K562 (cell line): ENCODE results near the gene HES3. TPM values are rescaled to one million over a fixed set of nuclear protein-coding genes. Genes with fewer than 3 reads are reported as not detected.

Experiments used
- CREM ChIP-seq: IDR thresholded peaks from 2 replicates; pipeline ENCODE4 v1.6.1; 2014; ENCODE audit warnings: antibody characterized with exemption, low read depth
- DMBX1 ChIP-seq: fragments of 250-450 bp; sonication (Bioruptor Pico); IDR thresholded peaks from 2 replicates; pipeline ENCODE4 v1.8.0; 2022; ENCODE audit warnings: inconsistent platforms, mild to moderate bottlenecking, moderate library complexity, borderline replicate concordance
- HDAC8 ChIP-seq: fragments of 450-650 bp; IDR thresholded peaks from 2 replicates; pipeline ENCODE4 v1.6.1; 2016; ENCODE audit warnings: mild to moderate bottlenecking, missing genetic modification characterization, moderate library complexity, missing compliant biosample characterization
- KLF6 ChIP-seq: fragments of 250-450 bp; sonication (Bioruptor Pico); IDR thresholded peaks from 2 replicates; pipeline ENCODE4 v1.4.0; 2020; ENCODE audit warnings: mild to moderate bottlenecking, moderate library complexity, borderline replicate concordance
- MAFG ChIP-seq: fragments of 450-650 bp; conservative IDR thresholded peaks from 2 replicates; pipeline ENCODE4 v1.6.1; 2016; ENCODE audit warnings: missing genetic modification characterization, missing compliant biosample characterization
- PCBP2 ChIP-seq: fragments of 200-400 bp; formaldehyde crosslinking; IDR thresholded peaks from 2 replicates; pipeline ENCODE4 v1.6.1; 2018; ENCODE audit warnings: low read length, low read depth, mild to moderate bottlenecking, moderate library complexity; ENCODE audit not compliant: poor library complexity, severe bottlenecking
- SP1 ChIP-seq: sonication (generic); formaldehyde crosslinking; IDR thresholded peaks from 2 replicates; pipeline ENCODE4 v1.8.1; 2022; ENCODE audit warnings: mild to moderate bottlenecking, missing genetic modification reagents
- TAF1 ChIP-seq: IDR thresholded peaks from 2 replicates; pipeline ENCODE4 v1.6.1; 2011; ENCODE audit warnings: mild to moderate bottlenecking, low read length, moderate library complexity; ENCODE audit not compliant: insufficient read depth, control insufficient read depth, severe bottlenecking; ENCODE audit errors: extremely low read depth
- TGIF2 ChIP-seq: sonication (generic); formaldehyde crosslinking; IDR thresholded peaks from 2 replicates; pipeline ENCODE4 v1.8.1; 2022; ENCODE audit warnings: mild to moderate bottlenecking, missing genetic modification reagents, moderate library complexity
- ZSCAN29 ChIP-seq: fragments of 450-650 bp; IDR thresholded peaks from 2 replicates; pipeline ENCODE4 v1.6.1; 2017
- polyA plus RNA-seq, 8 experiments: library from polyadenylated mRNA; depleted of rRNA in 4 of 8; stranded (reverse) in 5 of 8; unstranded in 3 of 8; fragments of >200 nt; fragmentation: Nextera tagmentation in 2 of 8; fragmentation: Illumina TruSeq in 1 of 8; extraction: Ambion mirVana in 2 of 8; extraction: Trizol in 1 of 8; gene quantifications; 2 replicates each; pipeline versions ENCODE4 v1.2.1 to v1.2.3, GENCODE V29; 2011 to 2014; ENCODE audit warnings: inconsistent platforms in 1 of 8, missing spikeins in 1 of 8
- total RNA-seq, 7 experiments: library from RNA; depleted of rRNA in 6 of 7; stranded (reverse); fragments of >200 nt in 6 of 7; fragmentation: Illumina TruSeq in 2 of 7; extraction: Trizol in 2 of 7; gene quantifications; 2 replicates each; pipeline versions ENCODE4 v1.2.1 to v1.2.3, GENCODE V29; 2011 to 2021; ENCODE audit warnings: low replicate concordance in 1 of 7
- TF ChIP-seq, protein P1 (sequence below), 2 experiments: fragments of 200-800 bp in 1 of 2; sonication (Bioruptor generic) in 1 of 2; sonication (generic) in 1 of 2; formaldehyde crosslinking in 1 of 2; IDR thresholded peaks in 1 of 2; conservative IDR thresholded peaks in 1 of 2; 2 replicates each; pipeline versions ENCODE4 v1.5.0 to v1.6.1; 2016 to 2020; ENCODE audit warnings: missing compliant biosample characterization in 1 of 2, missing genetic modification characterization in 1 of 2, missing genetic modification reagents in 1 of 2
- TF ChIP-seq, protein P2 (sequence below): sonication (generic); formaldehyde crosslinking; IDR thresholded peaks from 2 replicates; pipeline ENCODE4 v1.9.0; 2022; ENCODE audit warnings: mild to moderate bottlenecking, missing genetic modification reagents
- TF ChIP-seq, protein P3 (sequence below): sonication (generic); formaldehyde crosslinking; IDR thresholded peaks from 2 replicates; pipeline ENCODE4 v1.8.0; 2022; ENCODE audit warnings: mild to moderate bottlenecking, missing genetic modification reagents
- TF ChIP-seq, protein P4 (sequence below), 2 experiments: IDR thresholded peaks; 2 replicates each; pipeline ENCODE4 v1.6.1; 2011; ENCODE audit warnings: borderline replicate concordance in 1 of 2, control low read depth in 1 of 2, low read depth in 1 of 2, low read length in 1 of 2, mild to moderate bottlenecking in 1 of 2, mixed read lengths in 1 of 2, moderate library complexity in 1 of 2; ENCODE audit not compliant: insufficient read depth in 1 of 2, insufficient read length in 1 of 2, poor library complexity in 1 of 2, severe bottlenecking in 1 of 2; ENCODE audit errors: extremely low read depth in 1 of 2
- TF ChIP-seq, protein P5 (sequence below): fragments of 200-800 bp; sonication (Bioruptor generic); IDR thresholded peaks from 2 replicates; pipeline ENCODE4 v1.6.1; 2017; ENCODE audit warnings: missing genetic modification characterization, missing compliant biosample characterization
- TF ChIP-seq, protein P6 (sequence below): fragments of 250-450 bp; sonication (Bioruptor Pico); IDR thresholded peaks from 2 replicates; pipeline ENCODE4 v1.5.0; 2020; ENCODE audit warnings: mild to moderate bottlenecking, borderline replicate concordance

The HES3 gene
- total and polyA plus RNA-seq, 9 of the 15 experiments (the other 6 are each of a cell fraction or from before 2014, with no cell fraction given), result not detected

DNA sequence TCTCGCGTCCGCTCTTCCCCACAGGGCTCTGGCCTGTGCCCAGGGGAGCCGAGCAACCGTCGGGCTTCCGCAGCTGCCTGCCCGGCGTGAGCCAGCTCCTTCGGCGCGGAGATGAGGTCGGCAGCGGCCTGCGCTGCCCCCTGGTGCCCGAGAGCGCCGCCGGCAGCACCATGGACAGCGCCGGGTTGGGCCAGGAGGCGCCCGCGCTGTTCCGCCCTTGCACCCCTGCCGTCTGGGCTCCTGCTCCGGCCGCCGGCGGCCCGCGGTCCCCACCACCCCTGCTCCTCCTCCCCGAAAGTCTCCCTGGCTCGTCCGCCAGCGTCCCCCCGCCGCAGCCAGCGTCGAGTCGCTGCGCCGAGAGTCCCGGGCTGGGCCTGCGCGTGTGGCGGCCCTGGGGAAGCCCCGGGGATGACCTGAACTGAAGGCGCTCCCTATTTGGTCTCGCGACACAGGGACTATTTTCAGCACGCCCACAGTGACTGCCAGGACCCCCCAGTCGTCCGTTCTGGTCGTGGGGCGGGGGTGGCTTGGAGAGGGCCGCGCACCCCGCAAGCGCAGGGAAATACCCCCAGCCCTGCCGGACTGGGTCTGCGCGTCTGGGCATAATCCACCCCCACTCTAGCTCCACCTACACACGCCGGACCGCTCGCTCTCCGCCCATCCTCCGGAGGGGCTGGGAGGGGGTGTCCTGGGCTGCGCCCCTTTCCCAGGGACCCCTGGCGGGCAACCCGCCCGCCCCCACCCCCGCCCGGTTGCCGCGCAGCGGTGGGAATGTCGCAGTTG, 1.3 kb downstream of the HES3 start (continued):
- TF ChIP-seq CREM (peak; percentile 76), HDAC8 (tag) (0 out of 2 replicates have a peak, but pooled peaks have one; percentile 60), KLF6 (peak; percentile 34; the same call in 1 of the 2 replicates), PCBP2 (peak; percentile 81), SP1 (CRISPR knock-in tag) (peak; percentile 69), TAF1 (peak; percentile 28), MAFG (tag) (no peak), DMBX1 (peak; percentile 92), TGIF2 (peak; percentile 99), ZSCAN29 (no peak)
- TF ChIP-seq, protein P1, sequence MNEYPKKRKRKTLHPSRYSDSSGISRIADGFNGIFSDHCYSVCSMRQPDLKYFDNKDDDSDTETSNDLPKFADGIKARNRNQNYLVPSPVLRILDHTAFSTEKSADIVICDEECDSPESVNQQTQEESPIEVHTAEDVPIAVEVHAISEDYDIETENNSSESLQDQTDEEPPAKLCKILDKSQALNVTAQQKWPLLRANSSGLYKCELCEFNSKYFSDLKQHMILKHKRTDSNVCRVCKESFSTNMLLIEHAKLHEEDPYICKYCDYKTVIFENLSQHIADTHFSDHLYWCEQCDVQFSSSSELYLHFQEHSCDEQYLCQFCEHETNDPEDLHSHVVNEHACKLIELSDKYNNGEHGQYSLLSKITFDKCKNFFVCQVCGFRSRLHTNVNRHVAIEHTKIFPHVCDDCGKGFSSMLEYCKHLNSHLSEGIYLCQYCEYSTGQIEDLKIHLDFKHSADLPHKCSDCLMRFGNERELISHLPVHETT (CRISPR knock-in tag; conservative IDR thresholded peaks at IDR 0.05 in 1 of 2, IDR thresholded peaks at IDR 0.05 in 1 of 2), result peak in 1 of 2 experiments; percentile 90; a peak in 1 of 4 replicates
- TF ChIP-seq, protein P2, sequence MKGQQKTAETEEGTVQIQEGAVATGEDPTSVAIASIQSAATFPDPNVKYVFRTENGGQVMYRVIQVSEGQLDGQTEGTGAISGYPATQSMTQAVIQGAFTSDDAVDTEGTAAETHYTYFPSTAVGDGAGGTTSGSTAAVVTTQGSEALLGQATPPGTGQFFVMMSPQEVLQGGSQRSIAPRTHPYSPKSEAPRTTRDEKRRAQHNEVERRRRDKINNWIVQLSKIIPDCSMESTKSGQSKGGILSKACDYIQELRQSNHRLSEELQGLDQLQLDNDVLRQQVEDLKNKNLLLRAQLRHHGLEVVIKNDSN, result 0 out of 2 replicates have a peak, but pooled peaks have one; percentile 12
- TF ChIP-seq, protein P3, sequence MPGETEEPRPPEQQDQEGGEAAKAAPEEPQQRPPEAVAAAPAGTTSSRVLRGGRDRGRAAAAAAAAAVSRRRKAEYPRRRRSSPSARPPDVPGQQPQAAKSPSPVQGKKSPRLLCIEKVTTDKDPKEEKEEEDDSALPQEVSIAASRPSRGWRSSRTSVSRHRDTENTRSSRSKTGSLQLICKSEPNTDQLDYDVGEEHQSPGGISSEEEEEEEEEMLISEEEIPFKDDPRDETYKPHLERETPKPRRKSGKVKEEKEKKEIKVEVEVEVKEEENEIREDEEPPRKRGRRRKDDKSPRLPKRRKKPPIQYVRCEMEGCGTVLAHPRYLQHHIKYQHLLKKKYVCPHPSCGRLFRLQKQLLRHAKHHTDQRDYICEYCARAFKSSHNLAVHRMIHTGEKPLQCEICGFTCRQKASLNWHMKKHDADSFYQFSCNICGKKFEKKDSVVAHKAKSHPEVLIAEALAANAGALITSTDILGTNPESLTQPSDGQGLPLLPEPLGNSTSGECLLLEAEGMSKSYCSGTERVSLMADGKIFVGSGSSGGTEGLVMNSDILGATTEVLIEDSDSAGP, result peak; percentile 78; the same call in 1 of the 2 replicates
- TF ChIP-seq, protein P4, sequence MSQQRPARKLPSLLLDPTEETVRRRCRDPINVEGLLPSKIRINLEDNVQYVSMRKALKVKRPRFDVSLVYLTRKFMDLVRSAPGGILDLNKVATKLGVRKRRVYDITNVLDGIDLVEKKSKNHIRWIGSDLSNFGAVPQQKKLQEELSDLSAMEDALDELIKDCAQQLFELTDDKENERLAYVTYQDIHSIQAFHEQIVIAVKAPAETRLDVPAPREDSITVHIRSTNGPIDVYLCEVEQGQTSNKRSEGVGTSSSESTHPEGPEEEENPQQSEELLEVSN (IDR thresholded peaks at IDR 0.05; ENCODE audit: borderline replicate concordance in 1 of 2, extremely low read depth in 1 of 2, insufficient read depth in 1 of 2, insufficient read length in 1 of 2, low read depth in 1 of 2, low read length in 1 of 2, poor library complexity in 1 of 2, severe bottlenecking in 1 of 2), result peak in 1 of 2 experiments; percentile 57
- TF ChIP-seq, protein P5, sequence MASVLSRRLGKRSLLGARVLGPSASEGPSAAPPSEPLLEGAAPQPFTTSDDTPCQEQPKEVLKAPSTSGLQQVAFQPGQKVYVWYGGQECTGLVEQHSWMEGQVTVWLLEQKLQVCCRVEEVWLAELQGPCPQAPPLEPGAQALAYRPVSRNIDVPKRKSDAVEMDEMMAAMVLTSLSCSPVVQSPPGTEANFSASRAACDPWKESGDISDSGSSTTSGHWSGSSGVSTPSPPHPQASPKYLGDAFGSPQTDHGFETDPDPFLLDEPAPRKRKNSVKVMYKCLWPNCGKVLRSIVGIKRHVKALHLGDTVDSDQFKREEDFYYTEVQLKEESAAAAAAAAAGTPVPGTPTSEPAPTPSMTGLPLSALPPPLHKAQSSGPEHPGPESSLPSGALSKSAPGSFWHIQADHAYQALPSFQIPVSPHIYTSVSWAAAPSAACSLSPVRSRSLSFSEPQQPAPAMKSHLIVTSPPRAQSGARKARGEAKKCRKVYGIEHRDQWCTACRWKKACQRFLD, result peak; percentile 85; the same call in 1 of the 2 replicates
- TF ChIP-seq, protein P6, sequence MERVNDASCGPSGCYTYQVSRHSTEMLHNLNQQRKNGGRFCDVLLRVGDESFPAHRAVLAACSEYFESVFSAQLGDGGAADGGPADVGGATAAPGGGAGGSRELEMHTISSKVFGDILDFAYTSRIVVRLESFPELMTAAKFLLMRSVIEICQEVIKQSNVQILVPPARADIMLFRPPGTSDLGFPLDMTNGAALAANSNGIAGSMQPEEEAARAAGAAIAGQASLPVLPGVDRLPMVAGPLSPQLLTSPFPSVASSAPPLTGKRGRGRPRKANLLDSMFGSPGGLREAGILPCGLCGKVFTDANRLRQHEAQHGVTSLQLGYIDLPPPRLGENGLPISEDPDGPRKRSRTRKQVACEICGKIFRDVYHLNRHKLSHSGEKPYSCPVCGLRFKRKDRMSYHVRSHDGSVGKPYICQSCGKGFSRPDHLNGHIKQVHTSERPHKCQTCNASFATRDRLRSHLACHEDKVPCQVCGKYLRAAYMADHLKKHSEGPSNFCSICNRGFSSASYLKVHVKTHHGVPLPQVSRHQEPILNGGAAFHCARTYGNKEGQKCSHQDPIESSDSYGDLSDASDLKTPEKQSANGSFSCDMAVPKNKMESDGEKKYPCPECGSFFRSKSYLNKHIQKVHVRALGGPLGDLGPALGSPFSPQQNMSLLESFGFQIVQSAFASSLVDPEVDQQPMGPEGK, result no peak
